ENCODE measurements around the gene CPS1.

Gene CPS1

GRCh38 chr2:210551001-210551400 lies 5.4 kb upstream of the CPS1 start:
- ChIA-PET POLR2A (no interaction called here), CTCF (no interaction called here)
- TF ChIP-seq NFRKB (IDR thresholded peaks at IDR 0.05) (no peak), PKNOX1 (IDR thresholded peaks at IDR 0.05) (no peak)
- DNase-seq (ENCODE audit: extremely low spot score) = no peak

GRCh38 chr2:210553373-210553772 lies 3.0 kb upstream of the CPS1 start:
- CTCF ChIA-PET = no interaction called here
- TF ChIP-seq TARDBP (IDR thresholded peaks at IDR 0.05) (no peak), HDGF (IDR thresholded peaks at IDR 0.05; ENCODE audit: borderline replicate concordance) (no peak), ARNT (IDR thresholded peaks at IDR 0.05) (no peak), SP1 (IDR thresholded peaks at IDR 0.05) (no peak), FOXA1 (IDR thresholded peaks at IDR 0.05) (no peak), ZNF384 (IDR thresholded peaks at IDR 0.05) (no peak), SUZ12 (IDR thresholded peaks at IDR 0.05) (no peak), LEF1 (IDR thresholded peaks at IDR 0.05; ENCODE audit: borderline replicate concordance) (no peak), FOXM1 (IDR thresholded peaks at IDR 0.05; ENCODE audit: borderline replicate concordance) (no peak)

GRCh38 chr2:210555555-210555954 lies 844 bp upstream of the CPS1 start:
- ChIA-PET POLR2A (no interaction called here), CTCF (no interaction called here)
- DNase-seq (ENCODE audit: extremely low spot score) = no peak
- TF ChIP-seq HDGF (IDR thresholded peaks at IDR 0.05; ENCODE audit: borderline replicate concordance) = no peak
- no peak for TF ChIP-seq LEF1 (IDR thresholded peaks at IDR 0.05; ENCODE audit: borderline replicate concordance)
- no peak for TF ChIP-seq SUZ12 (IDR thresholded peaks at IDR 0.05)
- TF ChIP-seq TARDBP (IDR thresholded peaks at IDR 0.05) = no peak
- TF ChIP-seq PKNOX1 (IDR thresholded peaks at IDR 0.05) = no peak
- TF ChIP-seq BHLHE40 (IDR thresholded peaks at IDR 0.05; ENCODE audit: borderline replicate concordance) = no peak
- TF ChIP-seq ARNT (IDR thresholded peaks at IDR 0.05) = no peak
- no peak for TF ChIP-seq SP1 (IDR thresholded peaks at IDR 0.05)
- no peak for TF ChIP-seq NFRKB (IDR thresholded peaks at IDR 0.05)
- no peak for TF ChIP-seq ELF4 (IDR thresholded peaks at IDR 0.05)
- TF ChIP-seq L3MBTL2 (conservative IDR thresholded peaks at IDR 0.05) = no peak
- TF ChIP-seq ZNF384 (IDR thresholded peaks at IDR 0.05) = no peak
- no peak for TF ChIP-seq FOXM1 (IDR thresholded peaks at IDR 0.05; ENCODE audit: borderline replicate concordance)
- no peak for TF ChIP-seq CTBP1 (IDR thresholded peaks at IDR 0.05; ENCODE audit: borderline replicate concordance)
- TF ChIP-seq FOXK2 (IDR thresholded peaks at IDR 0.05) = no peak

More at GRCh38 chr2:210553373-210553772, 3.0 kb upstream of the CPS1 start:
- POLR2A ChIA-PET = no interaction called here
- no peak for DNase-seq (ENCODE audit: extremely low spot score)

- TF ChIP-seq SP1 (IDR thresholded peaks at IDR 0.05) (no peak), TARDBP (IDR thresholded peaks at IDR 0.05) (no peak), ZNF384 (IDR thresholded peaks at IDR 0.05) (no peak), SUZ12 (IDR thresholded peaks at IDR 0.05) (no peak), ELF4 (IDR thresholded peaks at IDR 0.05) (no peak), L3MBTL2 (conservative IDR thresholded peaks at IDR 0.05) (no peak)
- CTCF ChIA-PET = no interaction called here
- DNase-seq (ENCODE audit: extremely low spot score) = no peak
- POLR2A ChIA-PET = no interaction called here
Observed at GRCh38 chr2:210557721-210558120, 1.3 kb downstream of the CPS1 start.

- ChIA-PET POLR2A (no interaction called here), CTCF (no interaction called here)
- DNase-seq (ENCODE audit: extremely low spot score) = no peak
- TF ChIP-seq ELF4 (IDR thresholded peaks at IDR 0.05) = no peak
- TF ChIP-seq PKNOX1 (IDR thresholded peaks at IDR 0.05) = peak; percentile 43; the same call in 1 of the 2 replicates
Observed at GRCh38 chr2:210558708-210559107, 2.3 kb downstream of the CPS1 start.

- TF ChIP-seq FOXK2 (IDR thresholded peaks at IDR 0.05) (no peak), NFRKB (IDR thresholded peaks at IDR 0.05) (no peak), ARNT (IDR thresholded peaks at IDR 0.05) (no peak), TARDBP (IDR thresholded peaks at IDR 0.05) (no peak), PKNOX1 (IDR thresholded peaks at IDR 0.05) (no peak), SUZ12 (IDR thresholded peaks at IDR 0.05) (no peak), BHLHE40 (IDR thresholded peaks at IDR 0.05; ENCODE audit: borderline replicate concordance) (no peak), ELF4 (IDR thresholded peaks at IDR 0.05) (no peak), SP1 (IDR thresholded peaks at IDR 0.05) (no peak), CTBP1 (IDR thresholded peaks at IDR 0.05; ENCODE audit: borderline replicate concordance) (no peak), FOXA1 (IDR thresholded peaks at IDR 0.05) (no peak)
- DNase-seq (ENCODE audit: extremely low spot score) = no peak
- CTCF ChIA-PET = no interaction called here
- POLR2A ChIA-PET = no interaction called here
Observed at GRCh38 chr2:210559182-210559581, 2.8 kb downstream of the CPS1 start.

- no peak for DNase-seq (ENCODE audit: extremely low spot score)
- CTCF ChIA-PET = no interaction called here
Observed at GRCh38 chr2:210561475-210561874, 5.1 kb downstream of the CPS1 start.

More at GRCh38 chr2:210561475-210561874, 5.1 kb downstream of the CPS1 start:
- POLR2A ChIA-PET = no interaction called here
- TF ChIP-seq TARDBP (IDR thresholded peaks at IDR 0.05) (no peak), HDGF (IDR thresholded peaks at IDR 0.05; ENCODE audit: borderline replicate concordance) (no peak), FOXK2 (IDR thresholded peaks at IDR 0.05) (no peak), FOXM1 (IDR thresholded peaks at IDR 0.05; ENCODE audit: borderline replicate concordance) (no peak), SUZ12 (IDR thresholded peaks at IDR 0.05) (no peak), FOXA1 (IDR thresholded peaks at IDR 0.05) (no peak), ZNF384 (IDR thresholded peaks at IDR 0.05) (no peak), SP1 (IDR thresholded peaks at IDR 0.05) (no peak), ELF4 (IDR thresholded peaks at IDR 0.05) (no peak), PKNOX1 (IDR thresholded peaks at IDR 0.05) (no peak), NFRKB (IDR thresholded peaks at IDR 0.05) (no peak), BHLHE40 (IDR thresholded peaks at IDR 0.05; ENCODE audit: borderline replicate concordance) (no peak), LEF1 (IDR thresholded peaks at IDR 0.05; ENCODE audit: borderline replicate concordance) (no peak), ARNT (IDR thresholded peaks at IDR 0.05) (no peak)

All from HEK293T (cell line).